Measurements from ENCODE around the gene ESR2. TPM values are rescaled to one million over a fixed set of nuclear protein-coding genes. Genes with fewer than 3 reads are reported as not detected.
"Not testable (repeated sequence)": the region's sequence is repeated elsewhere in the genome, so short reads cannot be mapped to it uniquely, and the experiment has no call there.

The ESR2 gene
- total RNA-seq, 1 donor from 2014 or later, result 0.39 TPM

- DNase-seq (ENCODE audit: low read depth in 2 of 2), result peak in 1 of 2 donors; percentile 62
Observed at GRCh38 chr14:64147126-64147790, 146.9 kb downstream of the ESR2 start.

- DNase-seq (ENCODE audit: low read depth in 2 of 2), result peak in 1 of 2 donors; percentile 37
Observed at GRCh38 chr14:64137657-64138290, 156.4 kb downstream of the ESR2 start.

- no peak for DNase-seq (ENCODE audit: low read depth in 2 of 2)
Observed at GRCh38 chr14:64126548-64126947, 167.6 kb downstream of the ESR2 start.

- DNase-seq (ENCODE audit: low read depth in 2 of 2), result no peak
Observed at GRCh38 chr14:64125270-64125669, 168.9 kb downstream of the ESR2 start.

DNA sequence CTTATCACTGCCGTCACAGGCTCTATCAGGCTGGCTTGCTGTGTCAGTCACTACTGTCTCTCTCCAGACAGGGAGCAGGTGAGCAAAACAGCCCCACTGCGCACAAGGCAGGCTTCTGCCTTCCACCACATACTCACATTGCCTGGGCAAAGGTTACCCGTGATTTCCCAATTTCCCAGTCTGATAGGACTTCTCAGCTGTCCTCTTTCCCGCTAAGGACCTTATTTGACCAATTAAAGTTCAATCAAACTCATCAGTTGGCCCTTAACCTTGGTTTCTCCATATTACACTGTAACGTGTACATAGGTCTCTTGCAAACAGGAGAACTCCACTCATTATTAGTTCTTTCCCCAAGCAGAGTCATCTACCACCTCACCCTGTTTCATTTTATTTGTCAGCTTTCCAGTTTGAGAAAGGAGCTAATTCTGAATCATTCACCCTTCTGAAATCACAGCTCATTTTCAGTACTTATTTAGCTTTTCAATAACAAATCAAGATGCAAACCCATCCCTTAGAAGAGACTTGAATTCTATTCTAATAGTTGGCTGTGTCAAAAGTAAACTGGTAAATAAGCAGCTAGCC is 170.8 kb downstream of the ESR2 start:
- no peak for DNase-seq (ENCODE audit: low read depth in 2 of 2)

GRCh38 chr14:64119980-64120379 is 174.2 kb downstream of the ESR2 start:
- no peak for DNase-seq (ENCODE audit: low read depth in 2 of 2)

GRCh38 chr14:64119500-64119899 is 174.7 kb downstream of the ESR2 start:
- no peak for DNase-seq (ENCODE audit: low read depth in 2 of 2)

DNA sequence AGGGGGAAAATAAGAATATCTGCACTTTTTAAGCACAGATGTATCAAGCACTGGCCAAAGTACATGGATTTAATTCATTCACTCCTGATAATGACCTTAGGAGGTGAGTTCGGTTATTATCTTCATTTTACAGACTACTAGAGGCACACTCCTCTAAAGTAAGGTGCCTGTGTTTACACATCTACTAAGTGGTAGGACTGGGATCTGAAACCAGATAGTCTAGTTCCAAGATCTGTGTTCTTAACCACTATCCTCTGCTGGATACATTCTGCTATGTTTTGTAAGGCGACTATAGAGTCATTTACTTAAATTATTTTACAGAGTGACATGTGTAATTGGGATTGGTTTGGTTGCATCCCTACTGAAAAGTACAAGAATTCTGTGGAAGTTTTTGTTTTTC is 175.3 kb downstream of the ESR2 start:
- DNase-seq (ENCODE audit: low read depth in 2 of 2), result no peak

DNA sequence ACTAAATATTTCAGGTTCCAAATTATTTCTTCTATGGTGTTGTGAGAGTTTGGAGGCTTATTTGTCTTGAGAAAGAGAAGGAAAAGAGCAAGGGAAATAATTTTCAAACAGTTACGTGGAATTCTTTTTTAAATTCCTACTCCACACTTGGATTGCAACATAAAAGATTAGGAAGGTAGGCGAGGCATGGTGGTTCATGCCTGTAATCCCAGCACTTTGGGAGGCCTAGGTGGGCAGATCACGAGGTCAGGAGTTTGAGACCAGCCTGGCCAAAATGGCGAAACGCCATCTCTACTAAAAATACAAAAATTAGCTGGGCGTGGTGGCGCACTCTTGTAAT is 175.8 kb downstream of the ESR2 start:
- not testable (repeated sequence) for DNase-seq (ENCODE audit: low read depth in 2 of 2)

DNA sequence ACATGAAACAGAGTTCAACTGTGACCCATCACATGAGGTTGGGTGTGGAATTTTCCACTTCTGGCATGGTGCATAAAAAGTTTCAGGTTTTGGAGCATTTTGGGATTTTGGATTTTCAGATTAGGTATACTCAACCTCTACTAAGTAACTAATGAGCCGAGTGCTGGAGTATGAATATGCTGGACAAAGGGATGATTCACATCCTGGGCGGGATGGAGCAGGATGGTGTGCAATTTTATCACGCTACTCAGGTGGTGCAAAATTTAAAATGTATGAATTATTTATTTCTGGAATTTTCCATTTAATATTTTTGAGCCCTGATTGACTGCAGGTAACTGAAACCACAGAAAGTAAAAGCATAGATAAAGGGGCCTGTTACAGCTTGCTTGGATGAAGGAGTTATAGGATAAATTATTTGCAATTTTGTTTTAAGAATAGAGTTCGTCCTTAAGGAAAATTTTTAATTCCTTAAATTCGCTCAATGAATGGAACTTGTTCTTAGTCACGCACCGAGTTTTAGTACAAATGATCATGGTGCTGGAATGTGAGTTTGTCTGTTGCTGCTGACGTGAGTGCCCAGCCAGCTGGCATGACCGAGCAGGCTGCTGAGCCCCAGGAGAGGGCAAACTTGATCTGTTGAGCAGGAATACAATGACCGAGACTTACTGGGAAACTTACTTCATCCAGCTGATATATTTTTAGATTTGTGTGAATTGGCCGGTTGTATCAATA is 176.3 kb downstream of the ESR2 start:
- DNase-seq (ENCODE audit: low read depth in 2 of 2), result peak in 1 of 2 donors; percentile 6

DNA sequence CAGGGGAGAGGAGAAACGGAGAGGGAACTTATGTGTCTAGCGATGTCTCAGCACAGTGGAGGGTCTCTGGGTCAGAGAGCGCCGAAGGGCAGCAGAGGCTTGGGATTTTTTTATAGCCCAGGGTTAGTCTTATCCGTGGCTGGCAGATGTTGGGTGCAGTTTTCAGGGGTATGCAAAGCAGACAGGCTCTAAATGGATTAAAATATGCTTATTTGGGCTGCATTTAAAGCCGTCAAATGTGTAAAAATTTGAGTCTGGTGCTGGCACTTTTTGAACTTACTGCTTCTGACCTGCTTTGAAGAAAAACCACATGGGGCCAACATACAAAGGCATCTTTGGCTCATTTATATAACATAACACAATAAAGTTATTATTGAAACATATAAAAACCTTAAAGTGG is 178.8 kb downstream of the ESR2 start:
- DNase-seq (ENCODE audit: low read depth in 2 of 2), result no peak

DNA sequence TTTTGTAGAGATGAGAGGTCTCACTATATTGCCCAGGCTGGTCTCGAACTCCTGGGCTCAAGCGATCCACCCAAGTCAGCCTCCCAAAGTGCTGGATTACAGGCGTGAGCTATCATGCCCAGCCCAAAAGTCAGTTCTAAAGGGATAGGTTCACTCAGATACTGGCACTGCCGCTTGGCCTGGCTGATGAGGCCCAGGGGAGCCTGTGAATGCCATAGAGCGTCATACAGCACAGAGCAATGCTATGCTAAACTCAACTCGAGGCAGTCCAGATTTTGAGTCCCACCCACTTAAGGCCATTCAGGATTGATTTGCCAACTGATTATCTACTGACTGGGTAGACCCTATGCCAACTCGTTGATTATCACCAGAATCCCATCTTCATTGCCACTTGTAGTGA is 179.4 kb downstream of the ESR2 start:
- DNase-seq (ENCODE audit: low read depth in 2 of 2), result no peak

DNA sequence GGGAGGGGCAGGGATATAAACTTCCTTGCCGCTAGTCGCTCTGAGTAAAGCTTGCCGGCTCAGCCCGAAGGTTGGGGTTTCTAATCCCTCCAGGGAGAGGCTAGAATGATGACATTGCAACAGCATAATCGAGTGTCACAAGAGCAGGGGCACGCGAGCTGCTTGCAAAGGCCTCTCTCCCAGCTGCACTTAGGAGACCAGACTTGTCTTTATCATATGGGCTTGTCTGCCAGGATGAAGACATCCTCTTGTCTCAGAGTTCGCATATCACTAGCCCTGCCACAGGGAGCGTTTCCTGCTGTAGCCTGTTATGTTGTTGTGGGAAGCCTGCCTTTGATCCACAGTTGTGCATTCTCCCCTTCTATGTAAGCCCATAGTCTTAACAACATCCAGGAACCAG is 180.0 kb downstream of the ESR2 start:
- no peak for DNase-seq (ENCODE audit: low read depth in 2 of 2)

- no peak for DNase-seq (ENCODE audit: low read depth in 2 of 2)
Observed at GRCh38 chr14:64112867-64113678, 181.1 kb downstream of the ESR2 start.

DNA sequence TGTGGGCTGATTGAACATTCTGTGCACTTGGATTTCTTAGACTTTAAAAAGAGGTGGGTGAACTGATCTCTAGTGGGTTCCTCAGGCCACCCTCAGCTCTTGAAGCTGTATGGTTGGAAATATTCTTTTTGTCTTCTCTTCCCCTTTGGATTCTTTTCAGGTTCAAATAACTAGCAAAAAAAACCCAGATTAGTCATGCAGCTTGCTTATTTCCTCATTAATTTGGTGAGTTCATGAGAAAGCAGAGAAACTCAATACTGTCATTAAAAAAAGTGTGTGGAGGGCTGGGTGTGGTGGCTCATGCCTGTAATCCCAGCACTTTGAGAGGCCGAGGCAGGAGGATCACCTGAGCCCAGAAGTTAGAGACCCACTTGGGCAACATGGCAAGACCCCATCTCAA is 183.4 kb downstream of the ESR2 start:
- no peak for DNase-seq (ENCODE audit: low read depth in 2 of 2)

DNA sequence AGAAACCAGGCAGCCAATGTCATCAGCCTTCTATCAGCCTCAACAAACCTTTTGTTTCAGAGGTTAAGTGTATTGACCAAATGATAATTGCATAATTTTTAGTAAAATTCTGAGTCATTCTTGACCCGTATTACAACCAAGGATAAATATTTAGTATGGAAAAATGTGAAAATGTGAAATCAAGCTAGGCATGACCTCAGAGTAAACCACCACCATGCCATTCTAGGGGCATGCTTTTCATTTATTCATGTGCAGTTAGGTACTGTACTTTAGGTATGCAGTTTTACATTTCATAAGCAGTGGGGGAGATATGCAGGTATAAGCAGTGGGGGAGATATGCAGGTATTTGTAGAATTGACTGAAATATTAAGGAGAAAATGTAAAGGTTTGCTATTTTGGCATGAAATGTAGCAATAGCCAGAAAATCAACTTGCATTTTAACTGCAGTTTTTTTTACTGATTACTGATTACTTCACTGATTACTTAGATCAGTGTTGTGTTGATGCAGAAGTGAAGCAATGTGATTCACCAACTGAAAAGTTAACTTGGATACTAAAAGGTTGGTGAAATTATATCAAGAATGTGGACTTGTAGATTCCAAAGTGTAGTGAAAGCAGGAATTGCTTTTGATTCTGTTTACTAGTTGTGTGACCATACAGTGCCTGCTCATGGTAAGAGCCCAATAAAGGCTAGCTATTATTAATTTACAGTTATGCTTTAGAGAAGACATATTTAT is 184.2 kb downstream of the ESR2 start:
- DNase-seq (ENCODE audit: low read depth in 2 of 2), result no peak

DNA sequence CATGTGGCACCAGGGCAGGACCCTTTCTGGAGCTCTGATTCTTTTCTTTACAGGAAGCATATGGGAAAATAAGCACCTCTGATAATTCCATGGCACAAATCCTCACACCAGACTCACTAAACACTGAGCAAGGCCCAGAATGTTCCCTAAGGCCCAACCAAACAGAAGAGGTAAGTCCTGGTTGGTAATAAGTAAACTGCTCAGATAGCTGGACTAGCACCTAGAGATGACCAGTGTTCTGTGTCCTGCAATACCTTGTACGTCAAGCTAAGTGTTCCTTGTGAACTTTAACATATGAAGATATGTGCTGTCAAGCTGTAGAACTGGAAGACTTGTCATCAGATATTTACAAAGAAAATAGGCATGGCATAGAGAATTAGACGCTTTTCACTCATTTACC is 186.7 kb downstream of the ESR2 start:
- no peak for DNase-seq (ENCODE audit: low read depth in 2 of 2)

- DNase-seq (ENCODE audit: low read depth in 2 of 2), result no peak
Observed at GRCh38 chr14:64098120-64098519, 196.1 kb downstream of the ESR2 start.

GRCh38 chr14:64095620-64096019 is 198.6 kb downstream of the ESR2 start:
- no peak for DNase-seq (ENCODE audit: low read depth in 2 of 2)

DNA sequence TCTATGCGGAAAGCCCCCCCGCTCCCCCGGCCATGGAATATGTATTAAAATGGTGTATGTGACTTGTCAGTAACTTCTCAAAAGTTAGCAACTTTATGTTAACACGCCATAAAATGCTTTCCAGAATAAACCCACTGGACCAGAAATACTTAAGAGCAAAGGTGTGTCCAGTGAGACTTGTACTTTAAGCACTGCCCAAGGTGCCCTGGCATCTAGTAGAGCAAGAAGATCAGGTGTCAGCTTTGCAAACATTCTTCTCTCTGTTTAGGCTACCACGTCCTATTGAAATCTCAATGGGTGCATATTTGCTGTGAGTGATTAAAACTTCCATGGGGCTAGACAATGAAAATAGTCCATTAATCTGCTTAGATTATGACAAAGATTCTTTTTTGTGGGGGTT is 201.2 kb downstream of the ESR2 start:
- no peak for DNase-seq (ENCODE audit: low read depth in 2 of 2)

GRCh38 chr14:64092338-64092737 is 201.8 kb downstream of the ESR2 start:
- no peak for DNase-seq (ENCODE audit: low read depth in 2 of 2)

All from dermis microvascular lymphatic vessel endothelial cell (primary cell).